Tibial nerve (tissue), 4 donors: ENCODE measurements around the gene PRKCE.

Source experiments
- EP300 ChIP-seq, 2 donors: sonication (generic); formaldehyde crosslinking; IDR thresholded peaks; one replicate each; pipeline ENCODE4 v1.6.1; 2017; ENCODE audit warnings: antibody characterized with exemption in 2 of 2, mild to moderate bottlenecking in 1 of 2
- POLR2A ChIP-seq, 2 donors: fragments of 450-650 bp; IDR thresholded peaks; one replicate each; pipeline ENCODE4 v1.6.1; 2017; ENCODE audit warnings: antibody characterized with exemption in 2 of 2, mild to moderate bottlenecking in 2 of 2, moderate library complexity in 2 of 2
- TF ChIP-seq, protein P1 (sequence below), 5 experiments: fragments of 200-600 bp in 3 of 5; fragments of 450-650 bp in 2 of 5; sonication (generic) in 3 of 5; IDR thresholded peaks; one replicate each; pipeline ENCODE4 v1.5.1; 2016 to 2019; ENCODE audit warnings: antibody characterized with exemption in 5 of 5, mild to moderate bottlenecking in 3 of 5, moderate library complexity in 2 of 5

DNA sequence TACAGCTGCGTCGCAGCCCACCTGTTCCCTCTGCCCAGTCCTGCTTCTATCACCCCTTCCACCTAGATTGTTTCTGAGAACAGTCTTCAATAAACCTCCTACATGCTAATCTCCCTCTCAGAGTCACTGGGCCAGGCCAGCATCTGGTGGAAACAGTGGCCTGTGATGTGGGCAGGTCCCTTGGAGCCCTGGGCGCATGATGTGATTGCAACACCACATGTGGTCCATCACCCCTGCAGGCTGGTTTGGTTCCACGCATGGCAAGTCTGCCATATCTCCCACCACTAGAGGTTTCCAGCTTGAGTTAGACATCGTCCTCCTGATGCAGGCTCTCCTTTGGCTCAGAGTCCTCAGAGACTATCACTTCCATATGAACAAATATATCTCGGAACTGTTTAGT, 83.5 kb downstream of the PRKCE start:
- TF ChIP-seq, protein P1, sequence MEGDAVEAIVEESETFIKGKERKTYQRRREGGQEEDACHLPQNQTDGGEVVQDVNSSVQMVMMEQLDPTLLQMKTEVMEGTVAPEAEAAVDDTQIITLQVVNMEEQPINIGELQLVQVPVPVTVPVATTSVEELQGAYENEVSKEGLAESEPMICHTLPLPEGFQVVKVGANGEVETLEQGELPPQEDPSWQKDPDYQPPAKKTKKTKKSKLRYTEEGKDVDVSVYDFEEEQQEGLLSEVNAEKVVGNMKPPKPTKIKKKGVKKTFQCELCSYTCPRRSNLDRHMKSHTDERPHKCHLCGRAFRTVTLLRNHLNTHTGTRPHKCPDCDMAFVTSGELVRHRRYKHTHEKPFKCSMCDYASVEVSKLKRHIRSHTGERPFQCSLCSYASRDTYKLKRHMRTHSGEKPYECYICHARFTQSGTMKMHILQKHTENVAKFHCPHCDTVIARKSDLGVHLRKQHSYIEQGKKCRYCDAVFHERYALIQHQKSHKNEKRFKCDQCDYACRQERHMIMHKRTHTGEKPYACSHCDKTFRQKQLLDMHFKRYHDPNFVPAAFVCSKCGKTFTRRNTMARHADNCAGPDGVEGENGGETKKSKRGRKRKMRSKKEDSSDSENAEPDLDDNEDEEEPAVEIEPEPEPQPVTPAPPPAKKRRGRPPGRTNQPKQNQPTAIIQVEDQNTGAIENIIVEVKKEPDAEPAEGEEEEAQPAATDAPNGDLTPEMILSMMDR (IDR thresholded peaks at IDR 0.05) = no peak
- TF ChIP-seq POLR2A (IDR thresholded peaks at IDR 0.05) = no peak
- no peak for TF ChIP-seq EP300 (IDR thresholded peaks at IDR 0.05)
